Activated naive CD8-positive, alpha-beta T cell treated with anti-CD3 and anti-CD28 coated beads, Interleukin-2, amount 50 U/mL, for 16 hours (primary cell): ENCODE measurements around the gene IDH3G.

ENCODE experiments used
- DNase-seq: peaks from one replicate; pipeline ENCODE4 v3.0.0-alpha.2; 2020; ENCODE audit warnings: low read depth, low spot score

Gene IDH3G

GRCh38 chrX:153816831-153817690 is 22.9 kb upstream of the IDH3G start:
- no peak for DNase-seq

DNA sequence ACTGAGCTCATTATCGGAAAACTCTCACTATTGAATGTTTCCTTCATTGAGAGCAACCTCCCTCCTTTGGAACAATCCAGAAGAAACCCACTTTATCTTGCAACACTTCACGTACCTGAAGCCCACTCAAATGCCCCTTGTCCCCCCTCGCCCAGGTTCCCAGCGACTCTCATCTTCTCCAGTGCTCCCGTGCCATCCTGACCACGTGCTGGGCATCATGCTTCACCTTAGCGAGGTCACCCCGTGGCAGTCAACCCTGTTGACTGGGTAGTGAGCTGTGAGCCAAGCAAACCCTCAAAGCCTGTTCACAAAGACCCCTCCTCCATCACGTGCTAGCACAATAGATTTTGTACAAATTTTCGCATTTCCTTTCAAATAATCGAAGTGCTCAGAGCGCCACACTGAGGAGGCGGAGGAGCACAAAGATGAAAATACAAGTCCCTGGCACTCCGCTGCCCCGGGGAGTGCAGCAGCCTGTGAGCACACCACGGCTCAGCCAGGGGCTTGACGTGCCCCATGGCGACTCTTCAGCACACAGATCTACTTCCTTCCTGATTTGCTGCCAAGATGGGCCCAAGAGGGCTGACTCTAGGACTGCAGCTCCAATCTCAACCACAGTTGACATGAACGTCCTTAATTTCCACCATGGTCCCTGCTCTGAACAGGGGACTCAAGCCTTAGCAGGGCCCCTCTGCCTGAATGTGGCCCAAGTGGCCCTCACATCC is 20.6 kb upstream of the IDH3G start:
- no peak for DNase-seq

- DNase-seq = no peak
Measured at GRCh38 chrX:153813161-153813560, 19.0 kb upstream of the IDH3G start.

DNA sequence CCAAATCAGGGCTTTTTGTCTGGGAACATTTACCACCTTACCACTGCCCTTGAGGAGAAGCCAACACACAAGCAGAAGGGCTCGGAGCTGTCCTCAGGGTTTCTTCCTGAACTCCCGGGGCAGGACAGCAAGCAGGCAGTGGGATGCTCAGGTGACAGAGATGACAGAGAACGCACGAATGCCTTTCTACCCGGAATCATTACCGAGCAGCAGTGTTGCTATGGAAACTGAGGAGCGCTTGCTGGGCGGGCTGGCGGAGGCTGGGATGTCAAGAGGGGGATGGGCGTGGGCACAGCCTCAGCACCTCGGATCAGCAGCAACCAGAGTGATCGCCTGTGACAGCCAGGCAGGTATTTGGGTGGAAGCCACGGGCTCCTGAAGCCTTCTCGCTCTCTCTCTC is 18.0 kb upstream of the IDH3G start:
- no peak for DNase-seq

GRCh38 chrX:153807976-153808375 is 13.8 kb upstream of the IDH3G start:
- no peak for DNase-seq

DNA sequence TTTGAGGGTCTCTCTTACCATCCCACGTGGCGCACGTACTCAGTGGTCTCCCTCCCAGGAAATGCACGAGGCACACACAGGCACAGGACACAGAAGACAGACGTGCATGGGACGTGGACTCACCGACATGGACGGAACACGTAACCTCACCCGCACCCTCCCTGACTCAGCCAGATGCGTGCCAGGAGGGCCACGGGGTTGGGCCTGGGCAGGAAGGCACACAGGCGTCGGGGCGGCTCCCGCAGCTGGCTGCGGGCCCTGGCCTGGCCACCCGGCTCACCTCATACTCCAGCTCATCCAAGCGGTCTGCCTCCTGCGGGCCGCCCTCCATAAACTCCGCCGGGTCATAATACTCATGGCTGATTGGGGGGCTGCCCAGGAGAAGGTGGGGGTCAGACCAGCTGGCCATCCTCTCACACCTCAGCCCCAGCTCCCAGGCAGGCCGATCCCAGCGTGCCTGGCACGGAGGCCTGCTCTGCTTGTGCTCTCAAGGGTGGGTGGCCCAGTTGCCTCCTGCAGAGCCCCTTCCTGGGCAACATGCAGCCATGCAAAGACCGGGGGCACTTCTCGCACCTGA is 12.9 kb upstream of the IDH3G start:
- DNase-seq = no peak

DNA sequence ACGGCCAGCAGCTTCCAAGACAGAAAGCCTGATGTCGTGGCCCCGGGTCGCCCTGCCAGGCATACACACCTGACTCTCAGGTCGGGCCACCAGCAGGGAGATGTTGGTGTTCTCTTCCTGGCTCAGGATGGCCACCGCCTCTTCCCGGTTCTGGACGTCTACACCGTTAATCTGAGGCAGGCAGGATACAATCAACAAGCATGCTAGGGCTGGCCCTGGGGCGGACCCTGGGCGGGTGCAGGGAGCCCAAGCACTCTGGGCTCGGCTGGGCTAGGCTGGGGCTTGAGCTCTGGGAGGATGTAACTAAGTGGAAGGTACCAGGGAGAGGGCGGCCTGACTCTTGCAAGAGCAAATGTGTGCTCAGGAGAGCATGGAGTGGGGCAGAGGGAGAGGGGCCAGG is 11.3 kb upstream of the IDH3G start:
- no peak for DNase-seq

GRCh38 chrX:153804621-153805020 is 10.4 kb upstream of the IDH3G start:
- DNase-seq = no peak

GRCh38 chrX:153804100-153804595 is 10.0 kb upstream of the IDH3G start:
- DNase-seq = no peak

GRCh38 chrX:153803211-153804099 is 9.3 kb upstream of the IDH3G start:
- DNase-seq = no peak

DNA sequence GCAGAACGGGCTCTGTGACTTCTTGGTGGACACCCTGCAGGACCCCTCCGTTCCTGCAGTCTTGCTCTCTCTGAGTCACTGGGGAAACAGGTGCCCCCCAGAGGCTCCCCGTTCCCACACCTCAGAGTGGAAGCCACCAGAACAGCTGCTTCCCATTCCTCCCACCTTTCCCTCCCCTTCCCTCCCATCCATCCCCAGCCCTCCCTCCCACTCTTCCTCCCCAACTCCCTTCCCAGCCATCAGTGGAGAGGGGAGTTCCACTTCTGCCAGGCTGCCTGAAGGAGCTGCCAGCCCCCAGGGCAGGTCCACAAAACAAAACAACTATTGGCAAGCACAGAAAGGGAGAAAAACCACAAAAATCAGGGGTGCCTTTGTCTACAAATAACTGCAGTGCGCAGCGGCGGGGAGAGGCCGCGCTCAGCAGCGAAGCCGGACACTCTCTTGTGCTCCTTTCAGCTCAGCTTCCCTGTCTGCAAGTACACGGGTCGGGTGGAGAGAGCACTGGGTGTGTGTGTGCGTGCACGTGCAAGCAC is 8.4 kb upstream of the IDH3G start:
- no peak for DNase-seq

DNA sequence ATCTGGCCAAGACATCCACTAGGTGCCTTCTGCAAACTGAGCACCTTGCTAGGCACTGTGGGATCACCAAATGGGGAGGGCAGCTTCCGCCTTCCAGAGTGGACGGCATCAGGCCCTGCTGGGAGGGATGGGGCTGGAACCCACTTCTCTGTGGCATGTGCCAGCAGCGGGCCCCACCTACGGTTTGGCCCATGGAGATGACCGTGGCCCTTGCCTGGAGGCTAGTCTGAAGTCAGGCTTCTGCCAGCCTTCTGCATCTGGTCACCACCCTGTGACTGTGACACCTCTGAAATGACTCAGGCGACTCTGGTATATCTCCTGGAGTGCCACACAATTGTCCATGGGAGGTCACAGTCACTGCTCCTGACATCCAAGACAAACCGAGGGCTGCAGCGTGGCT is 7.5 kb upstream of the IDH3G start:
- no peak for DNase-seq

- DNase-seq = no peak
Measured at GRCh38 chrX:153800746-153801145, 6.6 kb upstream of the IDH3G start.

GRCh38 chrX:153800177-153800722 is 6.1 kb upstream of the IDH3G start:
- DNase-seq = no peak

DNA sequence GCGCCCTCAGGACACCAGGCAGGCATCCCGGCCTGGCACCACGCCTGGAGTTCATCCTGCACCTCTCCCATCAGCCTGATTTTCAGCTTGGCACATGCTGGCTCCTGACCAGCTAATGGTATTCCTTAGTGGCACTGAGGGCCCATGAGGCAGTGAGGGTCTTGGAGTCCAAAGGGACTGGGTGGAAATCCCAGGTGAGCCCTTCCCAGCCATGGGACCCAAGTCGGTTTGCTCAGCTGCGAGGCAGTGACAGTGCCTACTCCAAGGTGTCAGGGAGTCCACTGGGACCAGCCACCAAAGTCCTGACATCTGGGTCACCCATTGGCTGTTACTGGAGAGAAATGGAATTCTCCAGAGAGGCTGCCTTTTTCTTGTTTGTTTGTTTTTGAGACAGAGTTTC is 5.2 kb upstream of the IDH3G start:
- DNase-seq = no peak

GRCh38 chrX:153797415-153798015 is 3.3 kb upstream of the IDH3G start:
- no peak for DNase-seq

- no peak for DNase-seq
Measured at GRCh38 chrX:153794897-153795816, 982 bp upstream of the IDH3G start.

DNA sequence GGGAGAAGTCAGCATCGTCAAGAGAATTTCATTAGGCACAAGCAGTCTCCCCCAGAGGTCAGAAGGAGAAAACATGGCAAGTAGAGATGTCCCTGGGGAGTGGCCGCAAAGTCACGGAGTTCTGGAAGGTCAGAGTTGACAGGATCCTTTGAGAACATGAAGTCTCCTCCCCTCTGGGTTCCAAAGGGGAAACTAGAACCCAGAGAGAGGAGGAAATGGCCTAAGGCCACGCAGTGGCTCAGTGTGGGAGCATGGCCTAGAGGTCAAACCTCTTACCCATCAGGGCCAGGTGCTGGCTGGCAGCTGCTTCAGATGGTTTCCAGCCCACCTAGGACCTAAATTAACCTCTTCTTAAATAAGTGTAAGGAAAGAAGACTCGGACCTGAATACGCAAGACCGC is 884 bp downstream of the IDH3G start:
- no peak for DNase-seq

DNA sequence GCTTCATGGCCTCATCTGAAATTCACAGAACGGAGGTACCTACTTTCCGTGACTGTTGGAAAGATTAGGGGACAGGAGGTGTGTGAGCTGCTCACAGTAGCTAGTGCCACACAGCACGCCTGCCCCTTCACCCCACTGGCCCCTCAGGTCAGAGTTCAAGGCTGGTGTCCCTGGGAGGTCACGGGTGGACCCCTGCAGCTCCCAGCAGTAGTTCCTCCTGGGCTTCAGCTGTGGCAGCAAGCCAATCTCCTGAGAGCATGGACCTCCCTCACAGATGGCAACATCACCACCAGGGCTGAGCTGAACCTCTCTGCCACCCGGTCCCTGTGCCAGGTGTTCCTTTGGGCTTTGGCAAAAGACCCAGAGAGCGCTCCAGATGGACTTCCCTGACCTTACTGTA is 1.8 kb downstream of the IDH3G start:
- DNase-seq = no peak
